ENCODE results near the gene DCP2.

Gene DCP2

DNA sequence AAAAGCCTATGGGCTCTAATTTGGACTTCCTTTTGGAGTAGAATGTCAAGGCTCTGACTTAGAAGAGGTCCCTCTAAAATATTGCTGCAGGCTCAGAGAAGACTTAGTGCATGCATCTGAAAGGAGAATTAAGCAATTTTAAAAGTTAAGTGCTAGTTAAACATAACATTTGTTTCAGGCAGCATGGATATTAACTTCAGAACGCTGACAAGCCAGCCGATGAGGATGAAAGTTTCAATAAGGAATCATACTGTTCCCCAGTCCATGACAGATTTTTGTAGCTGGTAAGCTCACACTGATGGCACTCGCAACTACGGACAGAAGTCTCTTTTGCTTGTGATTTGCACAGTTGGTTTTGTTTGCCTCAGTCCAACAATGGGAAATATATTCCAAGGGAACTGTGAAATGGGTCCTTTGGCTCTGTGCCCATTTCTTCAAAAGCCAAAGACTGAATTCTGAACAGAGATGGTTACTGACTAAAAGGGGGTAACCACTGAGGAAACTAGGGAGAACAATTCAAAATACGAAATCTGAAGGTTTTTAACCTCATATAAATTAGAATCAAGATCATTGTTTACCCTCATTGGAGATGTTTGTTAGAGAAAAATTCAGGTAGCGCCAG lies 47.6 kb downstream of the DCP2 start:
- Histone ChIP-seq H3K4me1 (ENCODE audit: control insufficient read depth in 1 of 2, insufficient read depth in 2 of 2, low read length in 2 of 2) (peaks cover 0 to 3% of the 10 kb centered on the region in 2 donors), H3K9me3 (ENCODE audit: control insufficient read depth in 1 of 2, low read length in 2 of 2) (no peaks in the 10 kb centered on the region), H3K4me3 (ENCODE audit: low read depth in 1 of 2, low read length in 2 of 2) (no peak overlapping the region), H3K27me3 (ENCODE audit: low read depth, low read length) (no peaks in the 10 kb centered on the region), H3K27ac (ENCODE audit: low read length) (no peak overlapping the region), H3K36me3 (ENCODE audit: control insufficient read depth in 1 of 2, insufficient read depth in 2 of 2, low read length in 2 of 2) (peaks cover 29 to 34% of the 10 kb centered on the region in 2 donors)

GRCh38 chr5:113025596-113025995 lies 49.0 kb downstream of the DCP2 start:
- Histone ChIP-seq H3K9me3 (ENCODE audit: control insufficient read depth in 1 of 2, low read length in 2 of 2) (no peaks in the 10 kb centered on the region), H3K27me3 (ENCODE audit: low read depth, low read length) (no peaks in the 10 kb centered on the region), H3K4me3 (ENCODE audit: low read depth in 1 of 2, low read length in 2 of 2) (no peak overlapping the region), H3K4me1 (ENCODE audit: control insufficient read depth in 1 of 2, insufficient read depth in 2 of 2, low read length in 2 of 2) (peaks cover 0 to 3% of the 10 kb centered on the region in 2 donors), H3K27ac (ENCODE audit: low read length) (no peak overlapping the region), H3K36me3 (ENCODE audit: control insufficient read depth in 1 of 2, insufficient read depth in 2 of 2, low read length in 2 of 2) (peaks cover 29 to 34% of the 10 kb centered on the region in 2 donors)

DNA sequence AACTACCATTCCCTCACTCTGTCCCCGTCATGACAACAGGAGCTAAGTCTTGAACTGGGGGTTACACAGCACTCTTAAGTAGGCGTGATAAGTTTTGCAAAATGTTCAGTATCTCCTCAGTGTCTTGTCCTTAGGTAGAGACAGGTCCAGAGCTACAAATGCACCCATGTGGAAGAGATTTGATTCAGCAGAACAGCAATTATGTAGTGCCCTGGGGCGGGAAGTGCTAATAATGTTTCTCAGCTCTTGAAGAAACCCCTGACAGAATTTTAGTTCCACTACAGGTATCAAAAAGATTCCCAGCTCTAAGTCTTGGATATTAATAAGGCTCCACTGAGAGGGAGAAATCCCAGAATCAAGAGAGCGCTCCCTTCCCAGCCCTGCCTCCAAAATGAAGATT lies 49.6 kb downstream of the DCP2 start:
- Histone ChIP-seq H3K4me1 (ENCODE audit: control insufficient read depth in 1 of 2, insufficient read depth in 2 of 2, low read length in 2 of 2) (peaks cover 0 to 3% of the 10 kb centered on the region in 2 donors), H3K36me3 (ENCODE audit: control insufficient read depth in 1 of 2, insufficient read depth in 2 of 2, low read length in 2 of 2) (peaks cover 29 to 34% of the 10 kb centered on the region in 2 donors), H3K9me3 (ENCODE audit: control insufficient read depth in 1 of 2, low read length in 2 of 2) (no peaks in the 10 kb centered on the region), H3K4me3 (ENCODE audit: low read depth in 1 of 2, low read length in 2 of 2) (no peak overlapping the region), H3K27me3 (ENCODE audit: low read depth, low read length) (no peaks in the 10 kb centered on the region), H3K27ac (ENCODE audit: low read length) (no peak overlapping the region)

- Histone ChIP-seq H3K27me3 (ENCODE audit: low read depth, low read length) (no peaks in the 10 kb centered on the region), H3K4me3 (ENCODE audit: low read depth in 1 of 2, low read length in 2 of 2) (no peak overlapping the region), H3K9me3 (ENCODE audit: control insufficient read depth in 1 of 2, low read length in 2 of 2) (no peaks in the 10 kb centered on the region), H3K36me3 (ENCODE audit: control insufficient read depth in 1 of 2, insufficient read depth in 2 of 2, low read length in 2 of 2) (peaks cover 29 to 34% of the 10 kb centered on the region in 2 donors), H3K4me1 (ENCODE audit: control insufficient read depth in 1 of 2, insufficient read depth in 2 of 2, low read length in 2 of 2) (peaks cover 0 to 3% of the 10 kb centered on the region in 2 donors), H3K27ac (ENCODE audit: low read length) (no peak overlapping the region)
Observed at GRCh38 chr5:113027015-113027414, 50.4 kb downstream of the DCP2 start.

GRCh38 chr5:113027431-113027830 lies 50.8 kb downstream of the DCP2 start:
- H3K4me1 ChIP-seq (ENCODE audit: control insufficient read depth in 1 of 2, insufficient read depth in 2 of 2, low read length in 2 of 2), result peaks cover 0 to 3% of the 10 kb centered on the region in 2 donors
- no peak overlapping the region for H3K4me3 ChIP-seq (ENCODE audit: low read depth in 1 of 2, low read length in 2 of 2)
- no peaks in the 10 kb centered on the region for H3K27me3 ChIP-seq (ENCODE audit: low read depth, low read length)
- no peaks in the 10 kb centered on the region for H3K9me3 ChIP-seq (ENCODE audit: control insufficient read depth in 1 of 2, low read length in 2 of 2)
- peaks cover 29 to 34% of the 10 kb centered on the region in 2 donors for H3K36me3 ChIP-seq (ENCODE audit: control insufficient read depth in 1 of 2, insufficient read depth in 2 of 2, low read length in 2 of 2)
- H3K27ac ChIP-seq (ENCODE audit: low read length), result no peak overlapping the region

DNA sequence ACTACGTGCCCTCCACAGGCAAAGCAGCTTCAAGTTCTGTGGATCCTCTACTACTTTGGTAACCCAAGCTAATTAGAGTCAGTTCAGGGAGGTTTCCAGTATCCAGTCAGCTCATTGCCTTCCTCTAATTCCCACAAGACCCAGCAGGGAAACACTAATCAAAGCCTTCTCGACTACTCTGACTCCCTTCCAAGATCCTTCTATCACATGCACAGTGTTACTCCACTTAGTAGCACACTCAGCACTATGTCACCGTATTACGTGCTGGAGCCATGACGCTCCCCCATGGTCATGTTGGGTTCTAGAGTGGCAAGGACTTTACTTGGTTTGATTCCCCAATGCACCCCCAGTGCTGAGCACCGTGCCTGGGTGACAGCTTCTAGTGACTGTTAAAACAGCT lies 53.0 kb downstream of the DCP2 start:
- no peak overlapping the region for H3K27ac ChIP-seq (ENCODE audit: low read length)
- peaks cover 0 to 10% of the 10 kb centered on the region in 2 donors for H3K4me1 ChIP-seq (ENCODE audit: control insufficient read depth in 1 of 2, insufficient read depth in 2 of 2, low read length in 2 of 2)

DNA sequence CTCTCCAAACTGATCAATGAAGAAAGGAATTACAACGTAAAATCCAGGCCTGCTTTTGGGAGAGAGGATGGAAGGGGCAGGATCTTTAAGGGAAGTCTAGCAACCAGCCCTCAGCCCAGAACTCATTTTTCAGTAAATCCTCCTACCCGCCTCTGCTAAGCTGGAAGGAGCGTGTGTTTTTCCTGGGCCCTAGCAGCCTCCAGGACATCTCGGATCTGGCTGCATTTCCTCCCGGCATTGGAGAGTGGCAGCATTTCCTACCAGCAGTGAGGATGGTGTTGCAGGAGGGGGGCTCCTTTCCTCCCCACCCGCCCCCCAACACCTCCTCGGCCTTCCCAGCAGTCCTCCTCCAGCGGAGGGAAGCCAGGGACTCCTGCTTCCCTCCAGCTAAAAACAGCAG lies 54.5 kb downstream of the DCP2 start:
- Histone ChIP-seq H3K27ac (ENCODE audit: low read length) (no peak overlapping the region), H3K27me3 (ENCODE audit: low read depth, low read length) (no peaks in the 10 kb centered on the region), H3K36me3 (ENCODE audit: control insufficient read depth in 1 of 2, insufficient read depth in 2 of 2, low read length in 2 of 2) (peaks cover 26 to 29% of the 10 kb centered on the region in 2 donors), H3K4me3 (ENCODE audit: low read depth in 1 of 2, low read length in 2 of 2) (no peak overlapping the region), H3K4me1 (ENCODE audit: control insufficient read depth in 1 of 2, insufficient read depth in 2 of 2, low read length in 2 of 2) (peaks cover 0 to 10% of the 10 kb centered on the region in 2 donors), H3K9me3 (ENCODE audit: control insufficient read depth in 1 of 2, low read length in 2 of 2) (no peaks in the 10 kb centered on the region)

More for the DNA sequence above, 53.0 kb downstream of the DCP2 start:
- peaks cover 28 to 29% of the 10 kb centered on the region in 2 donors for H3K36me3 ChIP-seq (ENCODE audit: control insufficient read depth in 1 of 2, insufficient read depth in 2 of 2, low read length in 2 of 2)
- H3K27me3 ChIP-seq (ENCODE audit: low read depth, low read length), result no peaks in the 10 kb centered on the region
- no peak overlapping the region for H3K4me3 ChIP-seq (ENCODE audit: low read depth in 1 of 2, low read length in 2 of 2)
- H3K9me3 ChIP-seq (ENCODE audit: control insufficient read depth in 1 of 2, low read length in 2 of 2), result no peaks in the 10 kb centered on the region

DNA sequence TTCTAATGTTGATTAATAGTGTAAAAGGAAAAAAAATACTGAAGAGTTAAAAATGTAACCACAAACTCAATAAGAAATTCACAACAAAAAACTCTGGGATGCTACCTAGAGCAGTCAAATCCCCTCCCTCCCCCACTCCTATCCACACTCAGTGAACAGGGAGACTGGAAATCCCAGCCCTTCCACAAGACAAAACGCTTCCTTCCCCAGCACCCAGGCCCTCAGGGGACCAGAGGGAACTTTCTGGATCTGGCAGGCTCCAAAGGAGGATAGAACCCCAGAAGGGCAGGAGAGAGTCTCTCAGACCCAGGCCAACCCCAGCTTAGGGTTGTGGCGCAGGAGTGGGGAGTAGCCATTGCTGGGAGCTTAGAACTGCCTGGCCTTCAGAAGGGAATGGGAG lies 55.0 kb downstream of the DCP2 start:
- Histone ChIP-seq H3K4me1 (ENCODE audit: control insufficient read depth in 1 of 2, insufficient read depth in 2 of 2, low read length in 2 of 2) (peaks cover 0 to 10% of the 10 kb centered on the region in 2 donors), H3K36me3 (ENCODE audit: control insufficient read depth in 1 of 2, insufficient read depth in 2 of 2, low read length in 2 of 2) (peaks cover 21 to 27% of the 10 kb centered on the region in 2 donors)

DNA sequence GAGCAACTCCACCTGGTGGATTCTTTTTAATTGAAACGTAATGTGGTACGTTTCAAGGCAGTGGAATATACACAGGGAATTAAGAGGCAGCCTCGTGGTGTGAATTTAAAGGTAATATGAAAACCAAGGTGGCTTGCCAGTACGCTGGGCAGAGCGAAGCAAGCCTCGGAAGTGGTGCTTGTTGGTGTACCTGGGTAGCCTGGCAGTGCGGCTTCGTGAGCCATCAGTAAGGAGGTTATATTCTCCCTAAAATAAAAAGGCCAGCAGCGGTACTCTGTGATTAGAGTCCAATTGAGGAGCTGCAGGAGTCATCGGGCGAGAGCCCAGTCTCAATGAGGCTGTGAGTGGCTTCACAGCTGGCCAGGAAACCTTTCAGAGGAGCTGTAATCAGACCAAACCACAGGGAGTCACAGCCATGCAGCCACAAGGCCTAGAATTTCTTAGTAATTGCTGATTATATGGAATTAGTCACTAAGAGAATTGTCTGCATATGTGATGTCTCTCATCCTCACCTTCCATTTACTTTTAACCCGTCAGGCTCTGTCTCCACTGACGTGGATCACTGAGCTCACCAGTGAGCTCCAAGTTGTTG lies 57.7 kb downstream of the DCP2 start:
- no peak overlapping the region for H3K27ac ChIP-seq (ENCODE audit: low read length)
- H3K36me3 ChIP-seq (ENCODE audit: control insufficient read depth in 1 of 2, insufficient read depth in 2 of 2, low read length in 2 of 2), result peaks cover 0 to 6% of the 10 kb centered on the region in 2 donors
- H3K4me1 ChIP-seq (ENCODE audit: control insufficient read depth in 1 of 2, insufficient read depth in 2 of 2, low read length in 2 of 2), result peaks cover 0 to 10% of the 10 kb centered on the region in 2 donors
- no peak overlapping the region for H3K4me3 ChIP-seq (ENCODE audit: low read depth in 1 of 2, low read length in 2 of 2)
- H3K27me3 ChIP-seq (ENCODE audit: low read depth, low read length), result no peaks in the 10 kb centered on the region
- no peaks in the 10 kb centered on the region for H3K9me3 ChIP-seq (ENCODE audit: control insufficient read depth in 1 of 2, low read length in 2 of 2)

More for the DNA sequence above, 55.0 kb downstream of the DCP2 start:
- Histone ChIP-seq H3K9me3 (ENCODE audit: control insufficient read depth in 1 of 2, low read length in 2 of 2) (no peaks in the 10 kb centered on the region), H3K27ac (ENCODE audit: low read length) (no peak overlapping the region), H3K27me3 (ENCODE audit: low read depth, low read length) (no peaks in the 10 kb centered on the region), H3K4me3 (ENCODE audit: low read depth in 1 of 2, low read length in 2 of 2) (no peak overlapping the region)

DNA sequence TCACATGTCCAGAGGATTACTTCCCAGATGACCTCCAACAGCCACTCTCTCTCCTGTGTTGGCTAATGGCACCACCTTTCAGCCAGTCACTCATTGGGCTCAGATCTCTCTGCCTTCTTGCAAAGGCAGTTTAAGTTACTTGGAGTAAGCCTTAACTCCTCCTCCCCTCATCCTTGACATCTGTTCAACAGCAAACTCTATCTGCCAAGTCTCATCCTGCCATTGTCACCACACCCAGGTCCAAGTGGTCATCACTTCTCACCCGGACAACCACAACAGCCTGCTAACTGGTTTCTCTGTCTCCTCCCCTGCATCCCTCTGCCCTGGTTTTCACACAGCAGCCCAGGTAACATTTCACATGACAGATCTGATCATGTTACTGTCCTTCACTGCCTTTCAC lies 58.5 kb downstream of the DCP2 start:
- no peaks in the 10 kb centered on the region for H3K9me3 ChIP-seq (ENCODE audit: control insufficient read depth in 1 of 2, low read length in 2 of 2)
- H3K4me1 ChIP-seq (ENCODE audit: control insufficient read depth in 1 of 2, insufficient read depth in 2 of 2, low read length in 2 of 2), result peaks cover 0 to 10% of the 10 kb centered on the region in 2 donors
- no peak overlapping the region for H3K4me3 ChIP-seq (ENCODE audit: low read depth in 1 of 2, low read length in 2 of 2)
- H3K27ac ChIP-seq (ENCODE audit: low read length), result no peak overlapping the region
- H3K27me3 ChIP-seq (ENCODE audit: low read depth, low read length), result no peaks in the 10 kb centered on the region
- peaks cover 0 to 8% of the 10 kb centered on the region in 2 donors for H3K36me3 ChIP-seq (ENCODE audit: control insufficient read depth in 1 of 2, insufficient read depth in 2 of 2, low read length in 2 of 2)

GRCh38 chr5:113036321-113036720 lies 59.7 kb downstream of the DCP2 start:
- H3K36me3 ChIP-seq (ENCODE audit: control insufficient read depth in 1 of 2, insufficient read depth in 2 of 2, low read length in 2 of 2), result peaks cover 0 to 12% of the 10 kb centered on the region in 2 donors
- no peaks in the 10 kb centered on the region for H3K9me3 ChIP-seq (ENCODE audit: control insufficient read depth in 1 of 2, low read length in 2 of 2)
- H3K27me3 ChIP-seq (ENCODE audit: low read depth, low read length), result no peaks in the 10 kb centered on the region
- peaks cover 0 to 10% of the 10 kb centered on the region in 2 donors for H3K4me1 ChIP-seq (ENCODE audit: control insufficient read depth in 1 of 2, insufficient read depth in 2 of 2, low read length in 2 of 2)
- H3K4me3 ChIP-seq (ENCODE audit: low read depth in 1 of 2, low read length in 2 of 2), result no peak overlapping the region
- no peak overlapping the region for H3K27ac ChIP-seq (ENCODE audit: low read length)
